Muscle of leg (tissue), 11 donors: Measurements from ENCODE around the gene C1orf105. TPM values are rescaled to one million over a fixed set of nuclear protein-coding genes. Genes with fewer than 3 reads are reported as not detected.

ENCODE experiments used
- DNase-seq: peaks from one replicate; pipeline ENCODE4 v3.0.0; 2013
- H3K27ac ChIP-seq: one replicate; pipeline ENCODE4 v1.5.1; 2013; ENCODE audit warnings: mild to moderate bottlenecking, low read length, control low read depth
- H3K27me3 ChIP-seq: one replicate; pipeline ENCODE4 v1.6.1; 2013; ENCODE audit warnings: low read length; ENCODE audit not compliant: control insufficient read depth, insufficient read depth
- H3K36me3 ChIP-seq: one replicate; pipeline ENCODE4 v1.6.1; 2013; ENCODE audit warnings: low read length; ENCODE audit not compliant: control insufficient read depth, insufficient read depth
- H3K4me1 ChIP-seq: one replicate; pipeline ENCODE4 v1.6.1; 2013; ENCODE audit warnings: low read length; ENCODE audit not compliant: control insufficient read depth, insufficient read depth
- H3K4me3 ChIP-seq: one replicate; pipeline ENCODE4 v1.5.1; 2013; ENCODE audit warnings: low read length, control low read depth
- H3K9me3 ChIP-seq: replicated peaks from 2 replicates; pipeline ENCODE4 v1.6.1; 2013; ENCODE audit warnings: low read depth, low read length; ENCODE audit not compliant: control insufficient read depth
- WGBS: methylation state at CpG from one replicate; pipeline ENCODE4 v1.1.5; 2013; ENCODE audit warnings: missing lambda C conversion rate; ENCODE audit not compliant: insufficient coverage; 5-methylcytosine and 5-hydroxymethylcytosine counted together
- polyA plus RNA-seq, 8 donors: library from polyadenylated mRNA; unstranded; fragments of 120-200 nt; gene quantifications; one replicate each; pipeline versions ENCODE4 v1.2.1 to v1.2.3, GENCODE V29; 2013; ENCODE audit warnings: inconsistent platforms in 1 of 8, low replicate concordance in 1 of 8; ENCODE audit not compliant: insufficient read length in 8 of 8, insufficient read depth in 1 of 8
- total RNA-seq: library from RNA; stranded (reverse); fragments of 120-200 nt; gene quantifications from one replicate; pipeline ENCODE4 v1.2.4, GENCODE V29; 2013

C1orf105 gene
- total and polyA plus RNA-seq, 9 donors = 85.2 to 174 (median 99.6) TPM

DNA sequence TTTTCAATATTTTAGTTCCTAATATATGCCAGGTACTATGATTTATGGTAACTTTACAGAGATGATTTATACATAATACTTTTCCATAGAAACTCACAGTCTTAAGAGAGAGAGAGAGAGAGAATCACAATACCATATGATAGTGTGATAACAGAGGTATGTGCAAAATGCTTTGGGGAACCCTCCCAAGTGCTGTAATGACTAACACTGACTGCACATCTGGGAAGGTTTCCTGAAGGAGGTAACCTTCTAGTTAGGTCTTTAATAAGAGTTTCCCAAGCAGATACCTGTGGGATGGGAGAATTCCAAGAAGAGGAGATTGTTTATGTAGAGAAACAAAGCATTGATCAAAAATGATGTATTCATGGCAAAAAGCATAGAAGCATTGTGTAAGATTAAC, 58.0 kb downstream of the C1orf105 start:
- no peaks in the 10 kb centered on the region for H3K9me3 ChIP-seq
- no peaks in the 10 kb centered on the region for H3K4me1 ChIP-seq
- DNase-seq = no peak
- H3K4me3 ChIP-seq = no peak overlapping the region
- no peaks in the 10 kb centered on the region for H3K27me3 ChIP-seq
- H3K36me3 ChIP-seq = no peaks in the 10 kb centered on the region
- H3K27ac ChIP-seq = no peak overlapping the region

DNA sequence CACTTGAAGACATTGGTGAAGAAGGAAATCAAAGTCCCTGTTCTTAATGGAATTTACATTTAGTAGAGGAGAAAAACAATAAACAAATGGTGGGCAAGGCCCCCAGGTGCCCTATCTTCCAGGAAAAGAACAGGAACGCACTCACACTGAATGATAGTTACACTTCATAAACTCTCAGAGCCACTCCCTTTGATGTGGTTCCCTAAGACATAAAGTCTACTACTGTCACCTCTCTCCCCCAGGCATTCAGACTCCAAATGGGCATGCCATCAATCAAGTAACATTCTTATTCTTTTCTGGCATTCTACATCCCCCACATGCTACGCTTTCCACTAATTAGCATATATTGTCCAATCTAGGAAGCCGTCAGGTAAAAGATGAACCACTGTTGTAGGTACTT, 59.9 kb downstream of the C1orf105 start:
- Histone ChIP-seq H3K4me3 (no peak overlapping the region), H3K36me3 (no peaks in the 10 kb centered on the region), H3K4me1 (no peaks in the 10 kb centered on the region), H3K27me3 (no peaks in the 10 kb centered on the region), H3K9me3 (no peaks in the 10 kb centered on the region), H3K27ac (no peak overlapping the region)
- 40% methylated on average over 1 of the region's 3 CpGs for WGBS
- no peak for DNase-seq

DNA sequence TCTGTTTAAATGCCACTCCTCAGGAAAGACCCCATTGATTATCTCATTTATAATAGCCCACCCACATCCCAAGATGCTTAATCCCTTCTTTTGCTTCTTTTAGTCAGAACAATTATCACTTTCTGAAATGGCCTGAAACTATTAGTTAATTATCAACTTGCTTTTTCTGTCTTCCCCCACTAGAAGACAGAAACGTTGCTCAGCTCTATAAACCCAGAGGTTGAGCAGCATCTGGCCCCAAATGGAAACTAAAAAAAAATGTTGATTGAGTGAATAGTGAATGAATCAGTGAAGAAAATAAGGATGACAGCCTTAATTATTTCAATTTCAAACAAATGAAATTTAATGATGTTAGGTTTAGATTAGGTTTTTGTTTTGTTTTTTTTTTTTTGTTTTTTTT, 61.6 kb downstream of the C1orf105 start:
- H3K27me3 ChIP-seq = no peaks in the 10 kb centered on the region
- no peak overlapping the region for H3K4me3 ChIP-seq
- H3K9me3 ChIP-seq = no peaks in the 10 kb centered on the region
- no peak for DNase-seq
- no peaks in the 10 kb centered on the region for H3K36me3 ChIP-seq
- H3K27ac ChIP-seq = no peak overlapping the region
- H3K4me1 ChIP-seq = no peaks in the 10 kb centered on the region
- no CpG with 5 or more reads among the region's 1 CpG for WGBS

DNA sequence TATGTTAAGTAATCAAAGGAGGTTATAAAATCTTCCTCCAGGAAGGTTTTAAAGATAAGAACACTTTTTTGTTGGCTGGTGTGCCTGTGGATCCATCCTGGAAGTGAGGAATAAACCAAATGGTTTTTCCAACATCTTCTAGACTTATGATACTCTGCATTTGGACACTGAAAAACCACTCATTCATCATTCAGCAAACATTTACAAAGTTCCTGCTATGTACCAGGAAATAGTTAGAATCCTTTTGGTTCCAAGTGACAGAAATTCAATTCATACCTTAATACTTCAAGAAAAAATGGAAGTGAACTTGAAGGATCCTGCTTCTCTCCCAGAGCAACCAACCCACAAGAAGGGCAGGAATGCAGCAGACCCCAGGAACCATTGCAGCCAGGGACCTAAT, 63.0 kb downstream of the C1orf105 start:
- no peaks in the 10 kb centered on the region for H3K36me3 ChIP-seq
- H3K4me3 ChIP-seq = no peak overlapping the region
- H3K27ac ChIP-seq = no peak overlapping the region
- DNase-seq = no peak
- no peaks in the 10 kb centered on the region for H3K9me3 ChIP-seq
- H3K27me3 ChIP-seq = no peaks in the 10 kb centered on the region
- H3K4me1 ChIP-seq = no peaks in the 10 kb centered on the region

DNA sequence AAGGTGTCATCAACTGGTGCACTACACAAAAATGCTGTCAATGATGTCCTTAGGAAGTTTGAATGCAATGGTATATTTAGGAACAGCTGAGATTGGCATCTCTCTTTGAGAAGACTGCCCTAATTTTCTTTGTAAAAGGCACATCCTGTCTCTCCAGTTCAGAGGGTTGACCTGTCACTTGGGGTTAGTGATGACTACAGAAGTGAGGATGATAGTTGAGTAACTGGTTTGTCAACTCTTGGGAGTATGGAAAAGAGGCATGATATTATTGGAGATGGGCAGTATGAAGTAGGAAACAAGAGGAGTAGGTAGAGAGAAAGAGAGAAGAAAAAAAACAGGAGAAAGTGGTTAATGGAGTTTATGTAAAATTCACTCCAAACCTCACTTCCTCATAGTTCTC, 63.8 kb downstream of the C1orf105 start:
- no peaks in the 10 kb centered on the region for H3K9me3 ChIP-seq
- DNase-seq = no peak
- no peaks in the 10 kb centered on the region for H3K36me3 ChIP-seq
- no peaks in the 10 kb centered on the region for H3K27me3 ChIP-seq
- no peaks in the 10 kb centered on the region for H3K4me1 ChIP-seq
- no peak overlapping the region for H3K4me3 ChIP-seq
- H3K27ac ChIP-seq = no peak overlapping the region

DNA sequence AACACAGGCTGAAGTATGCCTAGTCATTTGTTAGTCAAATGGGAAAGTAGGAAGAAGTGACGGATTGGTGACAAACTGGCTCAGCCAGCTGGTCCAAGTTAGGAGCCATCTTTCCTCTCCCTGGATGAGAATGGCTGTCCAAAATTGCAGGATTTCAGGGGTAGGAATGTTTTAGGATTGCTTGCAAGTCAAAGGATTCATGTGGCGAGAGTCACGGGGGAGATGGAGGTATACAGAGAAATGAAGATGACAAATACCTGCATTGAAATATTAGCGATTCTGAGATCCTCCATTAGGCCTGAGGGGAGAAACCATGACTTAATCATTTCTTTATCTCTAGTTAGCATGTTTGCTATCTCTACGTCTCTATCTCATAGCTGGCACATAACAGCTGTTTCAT, 65.1 kb downstream of the C1orf105 start:
- DNase-seq = no peak
- Histone ChIP-seq H3K4me1 (no peaks in the 10 kb centered on the region), H3K27ac (no peak overlapping the region), H3K36me3 (no peaks in the 10 kb centered on the region), H3K9me3 (no peaks in the 10 kb centered on the region), H3K4me3 (no peak overlapping the region), H3K27me3 (no peaks in the 10 kb centered on the region)
- 100% methylated on average over 1 of the region's 5 CpGs for WGBS

DNA sequence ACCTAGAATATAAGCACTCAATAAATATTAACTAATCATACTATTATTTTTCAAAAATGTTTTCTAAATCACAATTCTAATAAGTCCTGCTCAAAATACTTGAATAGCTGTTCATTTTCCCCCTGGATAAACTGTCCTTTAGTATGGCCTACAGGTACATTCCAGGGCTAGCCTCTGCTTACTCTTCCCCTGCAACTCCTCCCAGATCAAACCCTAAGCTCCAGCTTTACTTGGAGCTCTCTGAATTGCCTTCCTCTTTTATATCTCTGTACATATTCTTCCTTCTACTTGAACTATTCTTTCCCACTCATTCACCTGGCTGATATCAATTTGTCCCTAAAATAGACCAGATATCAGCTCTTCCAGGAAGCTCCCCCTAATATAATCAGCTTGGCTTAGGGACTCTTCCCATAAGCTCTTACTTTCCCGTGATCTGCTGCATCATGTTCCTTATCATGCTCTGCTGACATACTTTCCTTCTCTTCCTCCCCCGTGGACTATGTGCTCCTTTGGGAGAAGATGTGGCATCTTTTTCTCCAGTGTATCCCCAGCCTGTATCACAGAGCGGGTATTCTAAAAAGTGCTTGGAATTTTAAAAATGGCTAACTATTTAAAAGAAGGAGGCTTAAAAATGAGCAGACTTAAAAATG, 66.4 kb downstream of the C1orf105 start:
- Histone ChIP-seq H3K27ac (no peak overlapping the region), H3K27me3 (no peaks in the 10 kb centered on the region), H3K9me3 (no peaks in the 10 kb centered on the region), H3K36me3 (no peaks in the 10 kb centered on the region), H3K4me1 (no peaks in the 10 kb centered on the region), H3K4me3 (no peak overlapping the region)
- no peak for DNase-seq
- WGBS = no CpG with 5 or more reads among the region's 3 CpGs

DNA sequence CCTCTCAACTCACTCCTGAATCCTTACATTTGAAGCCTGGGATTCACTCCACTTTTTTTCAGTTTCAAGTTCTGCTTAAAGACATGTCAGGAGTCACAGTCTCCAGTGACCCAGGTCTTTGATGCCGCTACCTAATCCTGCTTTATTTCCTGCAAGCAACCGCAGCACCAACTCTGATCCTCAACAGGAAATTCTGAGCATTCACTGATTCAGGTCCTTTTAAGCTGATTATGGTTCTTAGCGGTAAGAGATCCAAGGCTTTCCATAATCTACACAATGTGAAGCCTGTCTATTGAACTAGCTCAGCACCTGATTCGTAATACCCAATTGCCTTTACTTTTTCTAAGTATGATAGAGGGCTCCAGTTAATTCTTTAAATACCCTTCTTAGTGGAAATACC, 67.1 kb downstream of the C1orf105 start:
- Histone ChIP-seq H3K36me3 (no peaks in the 10 kb centered on the region), H3K27ac (no peak overlapping the region), H3K9me3 (no peaks in the 10 kb centered on the region), H3K4me1 (no peaks in the 10 kb centered on the region), H3K27me3 (no peaks in the 10 kb centered on the region), H3K4me3 (no peak overlapping the region)
- no peak for DNase-seq
- 43% methylated on average over 1 of the region's 4 CpGs for WGBS

DNA sequence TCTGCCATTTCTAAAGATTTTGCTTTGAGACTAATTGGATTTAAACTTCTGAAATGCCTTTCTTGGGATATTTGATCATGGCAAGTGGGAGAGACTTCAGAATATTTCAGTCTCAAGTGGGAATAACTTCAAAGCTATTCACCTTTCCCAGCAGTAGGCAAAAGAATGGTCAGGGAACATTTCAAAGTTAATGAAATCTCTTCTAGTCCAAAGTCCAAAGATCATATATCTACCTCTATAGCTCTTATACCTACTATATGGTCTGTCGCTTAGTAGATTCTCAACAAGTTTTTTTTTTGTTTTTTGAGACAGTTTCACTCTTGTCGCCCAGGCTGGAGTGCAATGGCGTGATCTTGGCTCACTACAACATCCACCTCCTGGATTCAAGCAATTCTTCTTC, 67.9 kb downstream of the C1orf105 start:
- H3K4me1 ChIP-seq = no peaks in the 10 kb centered on the region
- no peak overlapping the region for H3K27ac ChIP-seq
- WGBS = 95% methylated on average over 3 of the region's 3 CpGs
- no peak for DNase-seq
- H3K27me3 ChIP-seq = no peaks in the 10 kb centered on the region
- no peaks in the 10 kb centered on the region for H3K9me3 ChIP-seq
- no peak overlapping the region for H3K4me3 ChIP-seq
- H3K36me3 ChIP-seq = no peaks in the 10 kb centered on the region

DNA sequence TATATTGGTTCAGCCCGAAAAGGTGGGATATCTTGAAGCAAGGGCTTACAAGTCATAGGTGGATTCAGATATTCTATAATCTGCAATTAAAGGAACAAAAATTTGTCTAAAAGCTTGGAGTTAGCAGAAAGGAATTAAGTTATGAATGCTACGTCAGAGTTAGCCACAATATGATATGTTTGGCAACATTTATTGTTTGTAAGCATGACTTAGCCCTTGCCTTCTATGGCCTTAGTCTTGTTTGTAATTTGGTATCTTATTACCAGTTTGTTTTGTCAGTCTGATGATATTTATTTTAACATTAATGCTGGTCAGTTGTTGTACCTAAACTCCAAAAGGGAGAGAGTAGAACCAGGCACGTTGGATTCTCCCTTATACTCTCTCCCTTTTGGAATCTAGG, 69.4 kb downstream of the C1orf105 start:
- Histone ChIP-seq H3K4me3 (no peak overlapping the region), H3K36me3 (no peaks in the 10 kb centered on the region), H3K4me1 (no peaks in the 10 kb centered on the region), H3K27me3 (no peaks in the 10 kb centered on the region), H3K27ac (no peak overlapping the region), H3K9me3 (no peaks in the 10 kb centered on the region)
- DNase-seq = no peak
- 80% methylated on average over 2 of the region's 3 CpGs for WGBS

DNA sequence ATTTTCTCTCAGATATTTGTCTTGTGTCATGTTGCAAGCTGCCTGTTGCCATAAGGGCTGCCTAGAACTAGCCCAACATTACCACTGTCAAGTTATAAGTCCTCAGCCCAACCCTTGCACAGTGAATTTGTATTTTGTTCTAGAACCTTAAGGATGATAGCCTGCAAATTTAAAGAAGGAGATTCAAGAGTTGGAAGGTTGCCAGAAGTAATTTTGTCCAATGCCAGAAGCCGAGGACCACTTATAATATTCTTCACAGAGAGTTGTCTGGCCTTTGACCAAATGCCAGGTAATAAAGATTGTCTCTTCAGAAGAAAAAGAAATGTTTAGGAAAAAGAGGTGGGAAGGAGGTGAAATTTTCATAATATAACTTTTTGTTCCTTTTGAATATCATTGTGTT, 71.9 kb downstream of the C1orf105 start:
- Histone ChIP-seq H3K27me3 (no peaks in the 10 kb centered on the region), H3K36me3 (no peaks in the 10 kb centered on the region), H3K4me1 (no peaks in the 10 kb centered on the region), H3K4me3 (no peak overlapping the region), H3K27ac (no peak overlapping the region), H3K9me3 (no peaks in the 10 kb centered on the region)
- no peak for DNase-seq
- WGBS = no CpG with 5 or more reads among the region's 1 CpG
